Activated CD8-positive, alpha-beta memory T cell treated with anti-CD3 and anti-CD28 coated beads, Interleukin-2, amount 50 U/mL, for 1 hour (primary cell): ENCODE results near the gene ZNF487.
"Not testable (repeated sequence)": the region's sequence is repeated elsewhere in the genome, so short reads cannot be mapped to it uniquely, and the experiment has no call there.

Source experiments
- DNase-seq: peaks from one replicate; pipeline ENCODE4 v3.0.0-alpha.2; 2020; ENCODE audit errors: extremely low read depth

The ZNF487 gene

DNA sequence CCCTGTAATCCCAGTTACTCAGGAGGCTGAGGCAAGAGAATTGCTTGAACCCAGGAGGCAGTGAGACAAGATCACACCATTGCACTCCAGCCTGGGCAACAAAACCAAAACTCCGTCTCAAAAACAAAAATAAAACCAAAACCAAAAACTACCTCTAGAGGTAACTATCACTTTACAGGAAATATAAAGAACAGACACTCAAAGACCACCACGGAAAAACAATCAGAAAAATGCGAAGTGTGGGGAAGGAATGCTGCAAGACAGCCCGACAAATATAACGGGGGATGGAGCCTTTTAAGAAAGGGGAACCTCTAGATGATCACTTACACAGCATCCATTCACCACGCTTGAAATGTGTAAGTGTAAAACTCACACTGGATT lies 32.2 kb upstream of the ZNF487 start:
- no peak for DNase-seq

DNA sequence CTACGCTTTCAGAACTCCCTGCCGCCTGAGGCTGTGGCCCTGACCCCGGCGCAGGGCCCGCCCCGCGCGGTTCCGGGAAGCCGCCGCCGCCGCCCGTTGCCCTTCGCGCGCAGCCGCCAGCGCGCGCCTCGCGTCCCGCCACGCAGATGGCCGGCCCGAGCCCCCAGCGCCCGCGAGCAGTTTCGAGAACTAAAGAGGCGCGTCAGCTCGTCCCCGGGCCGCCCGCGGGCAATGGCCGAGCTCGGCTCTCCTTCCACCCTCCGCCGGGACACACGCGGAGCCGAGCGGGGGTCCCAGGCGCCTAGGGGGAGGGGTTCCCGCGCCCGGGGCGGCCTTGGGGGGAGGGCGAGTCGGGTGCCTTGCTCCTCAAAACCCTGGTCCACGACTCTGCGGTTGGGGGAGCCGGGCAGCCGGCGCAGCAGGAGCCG lies 29.7 kb upstream of the ZNF487 start:
- no peak for DNase-seq

- no peak for DNase-seq
These were observed 29.2 kb upstream of the ZNF487 start for GRCh38 chr10:43407576-43408330.

- no peak for DNase-seq
These were observed 28.6 kb upstream of the ZNF487 start for GRCh38 chr10:43408331-43408709.

DNA sequence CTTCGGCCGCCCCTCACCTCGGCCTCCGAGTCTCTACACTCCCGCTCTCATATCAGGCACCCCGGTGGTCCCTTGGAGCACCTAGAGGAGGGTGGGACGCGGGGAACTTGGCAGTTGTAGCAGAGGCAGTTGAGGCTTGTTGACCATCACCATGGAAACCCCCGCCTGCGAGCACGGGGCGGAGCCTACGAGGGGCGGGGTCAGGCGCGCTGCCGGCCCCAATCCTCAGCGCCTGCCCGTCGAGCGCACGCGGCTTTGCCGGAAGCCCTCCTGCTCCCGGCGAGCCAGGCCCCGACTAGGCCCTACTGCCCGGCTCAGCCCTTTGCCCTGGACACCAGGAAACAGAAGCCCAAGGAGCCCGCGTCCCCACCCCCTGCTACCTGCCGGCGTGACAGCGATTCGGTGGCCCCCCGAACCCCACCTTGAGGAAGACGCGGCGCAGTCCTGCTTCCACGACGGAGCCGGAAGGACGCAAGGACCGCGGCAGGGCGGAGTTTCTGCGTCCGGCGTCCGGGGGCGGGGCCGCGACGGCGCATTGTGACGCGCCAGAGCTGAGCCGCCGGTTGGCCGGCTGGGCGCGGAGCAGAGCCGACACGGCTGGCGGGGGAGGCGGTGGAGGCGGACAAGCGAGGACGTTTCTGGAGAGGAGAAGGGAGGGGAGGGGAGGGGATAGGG lies 28.1 kb upstream of the ZNF487 start, which contains the start of gene HNRNPF:
Gene HNRNPF (minus strand): TSS at position 477 of the 675 bp plus-strand sequence. CDS start 21,302 bp downstream, outside the sequence.
- DNase-seq = peak; percentile 85

DNA sequence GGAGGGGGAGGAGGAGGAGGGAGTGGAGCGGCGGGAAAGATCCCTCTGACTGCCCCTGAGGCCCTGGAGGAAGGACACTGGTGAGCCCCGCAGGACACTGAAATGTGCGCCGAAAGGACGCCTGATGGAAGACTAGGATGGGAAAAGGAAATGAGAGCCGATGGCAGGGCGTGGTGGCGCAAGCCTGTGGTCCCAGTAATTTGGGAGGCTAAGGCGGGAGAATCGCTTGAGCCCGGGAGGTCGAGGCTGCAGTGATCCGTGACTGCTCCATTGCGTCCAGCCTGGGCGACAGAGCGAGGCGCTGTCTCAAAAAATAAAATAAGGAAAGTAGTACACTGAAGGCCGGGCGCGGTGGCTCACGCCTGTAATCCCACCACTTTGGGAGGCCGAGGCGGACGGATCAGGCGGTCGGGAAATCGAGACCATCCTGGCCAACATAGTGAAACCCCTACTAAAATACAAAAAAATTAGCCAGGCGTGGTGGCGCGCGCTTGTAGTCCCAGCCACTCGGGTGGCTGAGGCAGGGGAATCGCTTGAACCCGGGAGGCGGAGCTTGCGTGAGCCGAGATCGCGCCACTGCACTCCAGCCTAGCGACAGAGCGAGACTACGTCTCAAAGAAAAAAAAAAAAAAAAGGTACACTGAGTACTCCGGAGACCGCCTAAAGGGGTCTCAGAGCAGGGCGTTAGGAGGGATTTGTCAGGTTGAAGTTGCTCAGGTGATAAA lies 27.4 kb upstream of the ZNF487 start:
- no peak for DNase-seq

DNA sequence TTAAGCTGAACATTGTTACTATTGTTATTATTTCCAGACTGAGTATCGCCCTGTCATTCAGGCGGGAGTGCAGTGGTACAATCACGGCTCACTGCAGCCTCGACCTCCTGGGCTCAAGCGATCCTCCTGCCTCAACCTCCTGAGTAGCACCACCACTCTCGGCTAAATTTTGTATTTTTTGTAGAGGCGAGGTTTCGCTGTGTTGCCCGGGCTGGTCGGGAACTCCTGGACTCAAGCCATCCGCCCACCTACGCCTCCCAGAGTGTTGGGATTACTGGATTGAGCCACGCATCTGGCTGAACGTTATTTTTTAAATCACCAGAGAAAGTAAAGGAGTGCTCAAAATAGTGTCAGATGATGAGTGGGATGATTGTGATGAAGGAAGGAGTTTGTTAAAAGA lies 26.6 kb upstream of the ZNF487 start:
- no peak for DNase-seq

- DNase-seq = no peak
These were observed 25.4 kb upstream of the ZNF487 start for GRCh38 chr10:43411536-43411935.

DNA sequence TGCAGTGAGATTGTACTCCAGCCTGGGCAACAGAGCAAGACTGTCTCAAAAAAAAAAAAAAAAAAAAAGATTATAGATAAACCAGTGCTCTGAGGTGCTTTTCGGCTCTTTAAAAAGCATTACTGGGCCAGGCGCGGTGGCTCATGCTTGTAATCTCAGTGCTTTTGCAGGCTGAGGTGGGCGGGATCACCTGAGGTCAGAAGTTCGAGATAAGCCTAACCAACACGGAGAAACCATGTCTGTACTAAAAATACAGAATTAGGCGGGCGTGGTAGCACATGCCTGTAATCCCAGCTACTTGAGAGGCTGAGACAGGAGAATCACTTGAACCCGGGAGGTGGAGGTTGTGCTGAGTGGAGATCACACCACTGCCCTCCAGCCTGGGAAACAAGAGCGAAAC lies 21.4 kb upstream of the ZNF487 start:
- DNase-seq = no peak

DNA sequence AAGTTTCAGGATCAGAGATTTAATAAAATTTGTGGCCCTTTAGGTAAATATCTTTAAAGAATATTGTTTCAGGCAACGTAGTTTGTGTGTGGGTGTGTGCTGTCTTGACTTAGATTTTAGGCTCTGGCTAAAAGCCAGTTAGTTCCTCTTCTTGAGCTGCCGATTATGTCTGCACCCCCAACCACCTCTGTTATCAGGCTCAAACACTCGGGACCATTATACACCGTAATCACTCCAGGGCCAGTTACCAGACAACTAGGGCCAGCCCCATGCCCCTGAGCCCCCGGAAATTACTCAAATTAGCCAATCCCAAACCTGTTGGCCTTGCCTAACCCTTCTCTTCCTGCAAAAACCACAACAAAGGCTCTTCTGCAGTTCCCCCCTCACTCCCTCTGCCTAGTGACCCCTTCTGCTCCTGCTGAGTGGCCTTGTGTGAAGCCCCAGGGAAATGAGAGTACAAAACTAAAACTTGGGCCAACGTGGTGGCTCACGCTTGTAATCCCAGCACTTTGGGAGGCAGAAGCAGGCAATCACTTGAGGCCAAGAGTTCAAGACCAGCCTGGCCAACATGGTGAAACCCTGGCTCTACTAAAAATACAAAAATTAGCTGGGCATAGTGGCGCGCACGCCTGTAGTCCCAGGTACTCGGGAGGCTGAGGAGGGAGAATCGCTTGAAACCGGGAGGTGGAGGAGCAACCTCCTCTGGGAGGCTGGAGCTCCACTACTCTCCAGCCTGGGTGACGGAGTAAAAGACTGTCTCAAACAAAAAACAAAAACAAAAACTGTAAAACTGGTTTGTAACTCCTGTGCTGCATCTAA lies 18.8 kb upstream of the ZNF487 start:
- DNase-seq = no peak

- DNase-seq = no peak
These were observed 16.9 kb upstream of the ZNF487 start for GRCh38 chr10:43419997-43420368.

- peak; percentile 68 for DNase-seq
These were observed 16.3 kb upstream of the ZNF487 start for GRCh38 chr10:43420369-43421200.

- no peak for DNase-seq
These were observed 15.8 kb upstream of the ZNF487 start for GRCh38 chr10:43421201-43421507.

- DNase-seq = no peak
These were observed 15.4 kb upstream of the ZNF487 start for GRCh38 chr10:43421519-43421918.

DNA sequence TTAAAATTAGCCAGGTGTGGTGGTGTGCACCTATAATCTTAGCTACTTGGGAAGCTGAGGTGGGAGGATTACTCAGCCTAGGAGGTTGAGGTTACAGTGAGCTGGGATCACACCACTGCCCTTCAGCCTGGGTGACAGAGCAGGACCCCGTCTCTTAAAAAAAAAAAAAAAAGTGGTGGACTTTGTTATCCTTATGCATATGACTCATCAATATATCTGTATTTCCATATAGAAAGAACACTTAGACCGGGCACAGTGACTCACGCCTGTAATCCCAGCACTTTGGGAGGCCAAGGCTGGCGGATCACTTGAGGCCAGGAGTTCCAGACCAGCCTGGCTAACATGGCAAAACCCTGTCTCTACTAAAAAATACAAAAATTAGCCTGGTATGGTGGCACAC lies 15.0 kb upstream of the ZNF487 start:
- DNase-seq = not testable (repeated sequence)

GRCh38 chr10:43424416-43424815 lies 12.5 kb upstream of the ZNF487 start:
- DNase-seq = no peak

DNA sequence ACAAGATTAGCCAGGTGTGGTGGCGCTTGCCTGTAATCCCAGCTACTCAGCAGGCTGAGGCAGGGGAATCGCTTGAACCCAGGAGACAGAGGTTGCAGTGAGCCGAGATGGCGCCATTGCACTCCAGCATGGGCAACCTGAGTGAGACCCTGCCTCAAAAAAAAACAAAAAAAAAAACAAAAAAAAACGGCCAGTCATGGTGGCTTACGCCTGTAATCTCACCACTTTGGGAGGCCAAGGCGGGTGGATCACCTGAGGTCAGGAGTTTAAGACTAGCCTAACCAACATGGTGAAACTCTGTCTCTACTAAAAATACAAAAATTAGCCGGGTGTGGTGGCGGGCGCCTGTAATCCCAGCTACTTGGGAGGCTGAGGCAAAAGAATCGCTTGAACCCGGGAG lies 10.4 kb upstream of the ZNF487 start:
- not testable (repeated sequence) for DNase-seq

- no peak for DNase-seq
These were observed 9.6 kb upstream of the ZNF487 start for GRCh38 chr10:43427166-43427825.

DNA sequence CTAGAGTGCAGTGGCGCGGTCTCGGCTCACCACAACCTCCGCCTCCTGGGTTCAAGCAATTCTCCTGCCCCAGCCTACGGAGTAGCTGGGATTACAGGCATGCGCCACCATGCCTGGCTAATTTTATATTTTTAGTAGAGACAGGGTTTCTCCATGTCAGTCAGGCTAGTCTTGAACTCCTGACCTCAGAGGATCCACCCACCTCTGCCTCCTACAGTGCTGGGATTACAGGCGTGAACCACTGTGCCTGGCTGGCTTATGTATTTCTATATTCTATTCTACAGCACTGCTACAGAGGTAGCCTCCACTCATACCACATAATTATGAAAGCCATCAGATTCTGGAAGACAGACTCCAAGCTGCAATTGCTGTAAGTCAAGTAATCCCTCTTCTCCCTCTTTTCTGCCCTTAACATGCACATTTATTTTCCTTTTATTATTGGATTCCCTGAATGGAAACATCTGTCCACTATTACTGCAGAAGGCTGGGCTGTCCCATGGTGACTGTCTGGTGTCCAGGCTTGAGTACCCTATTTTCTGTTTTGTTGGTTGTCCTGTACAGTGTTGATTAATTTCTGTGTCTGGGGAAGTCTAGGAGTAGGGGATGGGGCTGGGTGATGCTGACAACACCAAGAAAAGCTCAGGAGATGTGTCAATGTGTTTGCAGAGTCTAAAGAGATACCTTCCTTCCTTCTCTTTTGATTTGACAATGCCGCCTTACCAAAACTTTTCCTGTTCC lies 5.8 kb upstream of the ZNF487 start:
- DNase-seq = no peak
